HEK293 (cell line): ENCODE results near the gene MAB21L3.
A peak's percentile ranks its signal among the peaks of the same experiment; 100 is the strongest.

Experiments used
- CTCF ChIA-PET: fragments of 350-600 bp; formaldehyde crosslinking; extraction: SDS; loops from one replicate; lab custom pipeline; 2021; ENCODE audit warnings: antibody characterized with exemption; lab: Yijun Ruan, JAX
- POLR2A ChIA-PET: fragments of 300-600 bp; formaldehyde crosslinking; extraction: SDS; loops from one replicate; lab custom pipeline; 2020; ENCODE audit warnings: antibody characterized with exemption, inconsistent platforms; lab: Yijun Ruan, JAX
- H3K27ac ChIP-seq: fragments of 200-500 bp; sonication (Bioruptor generic); 2 replicates; pipeline ENCODE4 v1.5.1; 2014; ENCODE audit warnings: low read depth, low read length, control low read depth, inconsistent platforms; ENCODE audit errors: extremely low read depth
- H3K36me3 ChIP-seq, 2 experiments: fragments of 200-500 bp in 1 of 2; sonication (Bioruptor generic) in 1 of 2; 1 replicate in 1 of 2; 2 replicates in 1 of 2; pipeline ENCODE4 v1.5.1; 2014 to 2017; ENCODE audit warnings: inconsistent platforms in 2 of 2, low read length in 2 of 2; ENCODE audit not compliant: control insufficient read depth in 2 of 2, insufficient read depth in 1 of 2
- H3K4me1 ChIP-seq: fragments of 200-500 bp; sonication (Bioruptor generic); 2 replicates; pipeline ENCODE4 v1.5.1; 2014; ENCODE audit warnings: mild to moderate bottlenecking, low read length, inconsistent platforms; ENCODE audit not compliant: control insufficient read depth, insufficient read depth
- H3K4me3 ChIP-seq: 2 replicates; pipeline ENCODE4 v1.5.1; 2011; ENCODE audit warnings: low read depth, mild to moderate bottlenecking, control low read depth, low read length, moderate library complexity
- H3K9me3 ChIP-seq: fragments of 200-500 bp; sonication (Bioruptor generic); 2 replicates; pipeline ENCODE4 v1.5.1; 2014; ENCODE audit warnings: low read depth, low read length, inconsistent platforms; ENCODE audit not compliant: control insufficient read depth, insufficient read depth
- GLIS1 ChIP-seq: fragments of 450-650 bp; formaldehyde crosslinking; IDR thresholded peaks from 2 replicates; pipeline ENCODE4 v1.5.1; 2016; ENCODE audit warnings: missing biosample characterization, missing genetic modification characterization
- RBAK ChIP-seq: fragments of 450-650 bp; formaldehyde crosslinking; IDR thresholded peaks from 2 replicates; pipeline ENCODE4 v1.5.1; 2016; ENCODE audit warnings: missing biosample characterization, missing genetic modification characterization
- SALL2 ChIP-seq: fragments of 450-650 bp; formaldehyde crosslinking; IDR thresholded peaks from 2 replicates; pipeline ENCODE4 v1.5.0; 2017; ENCODE audit warnings: missing biosample characterization, mild to moderate bottlenecking, missing genetic modification characterization, borderline replicate concordance
- SCRT2 ChIP-seq: fragments of 450-650 bp; formaldehyde crosslinking; IDR thresholded peaks from 2 replicates; pipeline ENCODE4 v1.5.1; 2016; ENCODE audit warnings: missing biosample characterization, missing genetic modification characterization
- SP7 ChIP-seq: fragments of 450-650 bp; formaldehyde crosslinking; IDR thresholded peaks from 2 replicates; pipeline ENCODE4 v1.5.1; 2016; ENCODE audit warnings: missing biosample characterization, missing genetic modification characterization
- TRIM28 ChIP-seq: IDR thresholded peaks from 2 replicates; pipeline ENCODE4 v1.6.1; 2011; ENCODE audit warnings: low read length, control low read depth, borderline replicate concordance
- ZBTB49 ChIP-seq: fragments of 450-650 bp; formaldehyde crosslinking; IDR thresholded peaks from 2 replicates; pipeline ENCODE4 v1.5.1; 2016; ENCODE audit warnings: missing biosample characterization, missing genetic modification characterization, low read depth
- ZNF132 ChIP-seq: fragments of 450-650 bp; formaldehyde crosslinking; IDR thresholded peaks from 2 replicates; pipeline ENCODE4 v1.5.1; 2017; ENCODE audit warnings: missing biosample characterization, missing genetic modification characterization, borderline replicate concordance
- ZNF157 ChIP-seq: fragments of 450-650 bp; formaldehyde crosslinking; IDR thresholded peaks from 2 replicates; pipeline ENCODE4 v1.5.1; 2016; ENCODE audit warnings: missing biosample characterization, missing genetic modification characterization
- ZNF202 ChIP-seq: fragments of 450-650 bp; formaldehyde crosslinking; IDR thresholded peaks from 2 replicates; pipeline ENCODE4 v1.5.1; 2016; ENCODE audit warnings: missing biosample characterization, missing genetic modification characterization, borderline replicate concordance
- ZNF214 ChIP-seq: fragments of 450-650 bp; formaldehyde crosslinking; IDR thresholded peaks from 2 replicates; pipeline ENCODE4 v1.5.1; 2017; ENCODE audit warnings: missing biosample characterization, mild to moderate bottlenecking, missing genetic modification characterization, borderline replicate concordance
- ZNF341 ChIP-seq: fragments of 450-650 bp; formaldehyde crosslinking; IDR thresholded peaks from 2 replicates; pipeline ENCODE4; 2016; ENCODE audit warnings: low read depth, missing biosample characterization, missing genetic modification characterization
- ZNF350 ChIP-seq: fragments of 450-650 bp; formaldehyde crosslinking; IDR thresholded peaks from 2 replicates; pipeline ENCODE4 v1.5.0; 2017; ENCODE audit warnings: missing biosample characterization, mild to moderate bottlenecking, missing genetic modification characterization
- ZNF37A ChIP-seq: fragments of 450-650 bp; IDR thresholded peaks from 2 replicates; pipeline ENCODE4 v1.5.1; 2018; ENCODE audit warnings: missing biosample characterization, missing genetic modification characterization
- ZNF510 ChIP-seq: fragments of 450-650 bp; formaldehyde crosslinking; IDR thresholded peaks from 2 replicates; pipeline ENCODE4 v1.5.1; 2018; ENCODE audit warnings: mild to moderate bottlenecking, missing genetic modification characterization, missing biosample characterization; ENCODE audit not compliant: insufficient replicate concordance
- ZNF521 ChIP-seq: fragments of 450-650 bp; formaldehyde crosslinking; IDR thresholded peaks from 2 replicates; pipeline ENCODE4 v1.5.1; 2017; ENCODE audit warnings: missing biosample characterization, mild to moderate bottlenecking, missing genetic modification characterization
- ZNF629 ChIP-seq: fragments of 450-650 bp; formaldehyde crosslinking; IDR thresholded peaks from 2 replicates; pipeline ENCODE4 v1.5.1; 2017; ENCODE audit warnings: missing biosample characterization, missing genetic modification characterization
- ZNF654 ChIP-seq: fragments of 450-650 bp; formaldehyde crosslinking; IDR thresholded peaks from 2 replicates; pipeline ENCODE4 v1.5.1; 2016; ENCODE audit warnings: low read depth, missing biosample characterization, missing genetic modification characterization
- ZNF677 ChIP-seq: fragments of 450-650 bp; IDR thresholded peaks from 2 replicates; pipeline ENCODE4 v1.5.0; 2018; ENCODE audit warnings: missing biosample characterization, mild to moderate bottlenecking, missing genetic modification characterization, moderate library complexity
- ZNF692 ChIP-seq: fragments of 450-650 bp; formaldehyde crosslinking; IDR thresholded peaks from 2 replicates; pipeline ENCODE4 v1.5.1; 2016; ENCODE audit warnings: missing biosample characterization, missing genetic modification characterization
- ZNF777 ChIP-seq: fragments of 450-650 bp; formaldehyde crosslinking; IDR thresholded peaks from 2 replicates; pipeline ENCODE4 v1.5.1; 2017; ENCODE audit warnings: missing biosample characterization, missing genetic modification characterization, borderline replicate concordance
- ZXDB ChIP-seq: fragments of 450-650 bp; formaldehyde crosslinking; IDR thresholded peaks from 2 replicates; pipeline ENCODE4 v1.5.1; 2016; ENCODE audit warnings: missing biosample characterization, missing genetic modification characterization

MAB21L3 gene

GRCh38 chr1:116096013-116096618, 15.1 kb upstream of the MAB21L3 start:
- POLR2A ChIA-PET, result no interaction called here

GRCh38 chr1:116097626-116098025, 13.6 kb upstream of the MAB21L3 start:
- POLR2A ChIA-PET, result no interaction called here
- Histone ChIP-seq H3K27ac (no peak overlapping the region), H3K4me1 (no peaks in the 10 kb centered on the region), H3K36me3 (no peaks in the 10 kb centered on the region), H3K4me3 (no peak overlapping the region), H3K9me3 (no peaks in the 10 kb centered on the region)
- CTCF ChIA-PET, result interaction anchor here (1.0 to 3.1 kb wide), 3 partner anchors 41 to 401 kb away, joined by 3 to 8 read pairs (median 4); no protein-coding TSS in a partner anchor
- no peak for TF ChIP-seq RBAK (tag by site-specific recombination)
- TF ChIP-seq ZNF692 (tag by site-specific recombination), result no peak
- no peak for TF ChIP-seq SP7 (tag by site-specific recombination)
- no peak for TF ChIP-seq SCRT2
- no peak for TF ChIP-seq ZNF629
- no peak for TF ChIP-seq ZNF777 (tag by site-specific recombination)
- no peak for TF ChIP-seq ZNF521 (tag by site-specific recombination)
- no peak for TF ChIP-seq GLIS1
- TF ChIP-seq ZNF341 (tag by site-specific recombination), result no peak
- TF ChIP-seq ZNF350 (tag by site-specific recombination), result no peak
- no peak for TF ChIP-seq ZNF157 (tag by site-specific recombination)
- TF ChIP-seq ZNF654, result no peak
- no peak for TF ChIP-seq ZXDB (tag by site-specific recombination)
- TF ChIP-seq ZNF37A (tag by site-specific recombination), result no peak
- no peak for TF ChIP-seq SALL2 (tag by site-specific recombination)
- TF ChIP-seq ZNF677, result no peak
- TF ChIP-seq ZNF214 (tag by site-specific recombination), result no peak
- no peak for TF ChIP-seq ZNF510 (tag by site-specific recombination)

More at GRCh38 chr1:116096013-116096618, 15.1 kb upstream of the MAB21L3 start:
- no peak overlapping the region for H3K4me3 ChIP-seq
- no peaks in the 10 kb centered on the region for H3K4me1 ChIP-seq
- CTCF ChIA-PET, result interaction anchor here (1.1 kb wide), 1 partner anchor 77 kb away, joined by 4 read pairs; no protein-coding TSS in a partner anchor
- H3K9me3 ChIP-seq, result no peaks in the 10 kb centered on the region
- no peak overlapping the region for H3K27ac ChIP-seq
- TF ChIP-seq ZNF677 (peak; percentile 94), TRIM28 (no peak), ZNF132 (tag by site-specific recombination) (no peak), ZBTB49 (tag by site-specific recombination) (no peak), ZNF202 (no peak)
- TF ChIP-seq, all 188 proteins: peak for 1
- no peaks in the 10 kb centered on the region for H3K36me3 ChIP-seq
